Measurements from ENCODE around the gene CARM1.

CARM1 gene

DNA sequence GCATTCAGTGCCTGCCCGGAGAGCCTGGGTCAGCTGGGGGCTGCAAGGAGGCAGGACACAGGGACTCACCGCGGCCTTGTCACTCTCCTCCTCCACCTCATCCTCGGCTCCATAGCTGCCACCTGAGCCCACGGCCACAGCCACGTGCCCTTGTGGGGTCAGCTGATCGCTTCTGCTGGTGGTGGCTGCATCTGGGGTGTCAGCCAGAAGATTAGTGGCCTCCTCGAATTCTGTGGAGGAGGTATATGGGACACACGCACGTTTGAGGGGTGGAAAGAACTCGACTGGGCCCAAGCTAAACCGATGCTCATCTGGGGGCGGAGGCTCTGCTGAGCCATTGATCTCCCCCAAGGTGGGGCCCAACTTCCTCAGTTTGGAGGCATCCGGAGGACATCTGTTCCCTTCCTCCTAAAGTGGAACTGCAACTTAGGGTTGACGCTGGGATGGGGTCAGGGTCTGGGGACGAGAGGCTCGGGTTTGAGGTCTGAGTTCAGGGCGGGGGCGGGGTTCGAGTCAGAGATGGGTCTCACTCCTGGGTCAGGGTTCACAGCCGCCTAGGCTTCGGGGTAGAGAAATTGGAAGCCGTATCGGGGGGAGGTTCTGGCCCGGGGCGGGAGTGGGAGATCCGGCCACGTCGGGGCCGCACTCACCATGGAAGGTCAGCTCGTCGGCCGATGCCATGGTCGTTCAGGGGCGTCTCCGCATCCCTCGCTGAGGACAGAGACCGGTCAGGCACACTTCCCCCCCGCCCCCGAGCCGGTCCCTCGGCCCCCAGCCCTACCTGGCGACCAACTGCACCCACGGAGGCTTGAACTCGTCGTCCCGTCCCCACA, 56.6 kb downstream of the CARM1 start:
- Histone ChIP-seq H3K27ac (ENCODE audit: low read depth, low read length) (no peak overlapping the region; the same call in 1 of the 2 replicates), H3K36me3 (ENCODE audit: low read length) (no peaks in the 10 kb centered on the region)

DNA sequence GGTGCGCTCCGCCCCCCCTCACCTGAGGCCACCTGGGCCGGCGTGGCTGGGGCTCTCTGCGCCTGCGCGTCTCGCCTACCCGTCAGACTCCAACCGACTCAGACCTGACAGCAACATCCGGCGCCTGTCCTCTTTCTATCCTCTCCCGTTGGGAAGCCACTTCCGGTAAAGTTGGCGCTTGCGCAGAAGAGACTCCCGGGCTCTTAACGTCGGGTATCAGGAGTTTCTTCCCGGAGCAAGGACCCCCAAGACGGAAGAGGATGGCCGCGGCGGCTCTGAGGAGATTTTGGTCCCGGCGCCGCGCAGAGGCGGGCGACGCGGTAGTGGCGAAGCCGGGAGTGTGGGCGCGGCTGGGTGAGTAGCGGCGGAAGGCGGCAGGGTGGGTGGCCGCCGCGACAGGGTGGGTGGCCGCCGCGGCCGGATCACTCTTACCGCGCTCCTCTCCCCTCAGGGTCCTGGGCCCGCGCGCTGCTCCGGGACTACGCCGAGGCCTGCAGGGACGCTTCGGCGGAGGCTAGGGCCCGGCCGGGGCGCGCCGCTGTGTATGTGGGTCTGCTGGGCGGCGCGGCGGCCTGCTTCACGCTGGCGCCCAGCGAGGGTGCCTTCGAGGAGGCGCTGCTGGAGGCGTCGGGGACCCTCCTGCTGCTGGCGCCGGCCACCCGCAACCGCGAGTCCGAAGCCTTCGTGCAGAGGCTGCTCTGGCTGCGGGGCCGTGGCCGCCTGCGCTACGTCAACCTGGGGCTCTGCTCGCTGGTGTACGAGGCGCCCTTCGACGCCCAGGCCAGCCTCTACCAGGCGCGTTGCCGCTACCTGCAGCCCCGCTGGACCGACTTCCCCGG, 57.4 kb downstream of the CARM1 start, which contains the start of the genes TIMM29 and YIPF2:
TSS of gene TIMM29 (plus strand) at position 249 of the 839 bp plus-strand sequence. CDS start at position 261, 12 bp downstream.
TSS of gene YIPF2 (minus strand) at position 77 of the 839 bp plus-strand sequence. CDS start 229 bp downstream, outside the sequence.
- H3F3A ChIP-seq (ENCODE audit: insufficient read depth) = 0 out of 2 replicates have a peak, but pooled peaks cover 3% of the 10 kb centered on the region
- H3K9me3 ChIP-seq (ENCODE audit: insufficient read depth, low read length) = no peaks in the 10 kb centered on the region
- peak within 1 kb of the TSS; percentile 55 for H2AFZ ChIP-seq (ENCODE audit: low read depth, low read length, severe bottlenecking)
- H3K9me2 ChIP-seq (replicated peaks; ENCODE audit: insufficient read depth, low read length) = no peaks in the 10 kb centered on the region
- TF ChIP-seq EZH2phosphoT487 (conservative IDR thresholded peaks at IDR 0.05; ENCODE audit: low read length) = no peak
- TF ChIP-seq, protein P1, sequence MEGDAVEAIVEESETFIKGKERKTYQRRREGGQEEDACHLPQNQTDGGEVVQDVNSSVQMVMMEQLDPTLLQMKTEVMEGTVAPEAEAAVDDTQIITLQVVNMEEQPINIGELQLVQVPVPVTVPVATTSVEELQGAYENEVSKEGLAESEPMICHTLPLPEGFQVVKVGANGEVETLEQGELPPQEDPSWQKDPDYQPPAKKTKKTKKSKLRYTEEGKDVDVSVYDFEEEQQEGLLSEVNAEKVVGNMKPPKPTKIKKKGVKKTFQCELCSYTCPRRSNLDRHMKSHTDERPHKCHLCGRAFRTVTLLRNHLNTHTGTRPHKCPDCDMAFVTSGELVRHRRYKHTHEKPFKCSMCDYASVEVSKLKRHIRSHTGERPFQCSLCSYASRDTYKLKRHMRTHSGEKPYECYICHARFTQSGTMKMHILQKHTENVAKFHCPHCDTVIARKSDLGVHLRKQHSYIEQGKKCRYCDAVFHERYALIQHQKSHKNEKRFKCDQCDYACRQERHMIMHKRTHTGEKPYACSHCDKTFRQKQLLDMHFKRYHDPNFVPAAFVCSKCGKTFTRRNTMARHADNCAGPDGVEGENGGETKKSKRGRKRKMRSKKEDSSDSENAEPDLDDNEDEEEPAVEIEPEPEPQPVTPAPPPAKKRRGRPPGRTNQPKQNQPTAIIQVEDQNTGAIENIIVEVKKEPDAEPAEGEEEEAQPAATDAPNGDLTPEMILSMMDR (IDR thresholded peaks at IDR 0.05; ENCODE audit: insufficient read depth, low read length, poor library complexity, severe bottlenecking) = no peak
- H3K27ac ChIP-seq (ENCODE audit: low read depth, low read length) = peak within 1 kb of the TSS; percentile 44
- peaks cover 33% of the 10 kb centered on the region for H3K79me2 ChIP-seq (ENCODE audit: insufficient read depth, low read length)
- H3K36me3 ChIP-seq (ENCODE audit: low read length) = no peaks in the 10 kb centered on the region
- peak within 1 kb of the TSS; percentile 70 for H3K4me2 ChIP-seq (ENCODE audit: low read depth, low read length, poor library complexity, severe bottlenecking)
- no peaks in the 10 kb centered on the region; the same call in 1 of the 2 replicates for H4K20me1 ChIP-seq (ENCODE audit: low read depth, low read length)
- peak within 1 kb of the TSS; percentile 82 for H3K4me3 ChIP-seq (ENCODE audit: insufficient read depth, low read length, poor library complexity, severe bottlenecking)
- H3K9ac ChIP-seq (ENCODE audit: low read length) = peak within 1 kb of the TSS; percentile 74
- no peaks in the 10 kb centered on the region for H3K27me3 ChIP-seq (ENCODE audit: low read length)

More for the DNA sequence above, 56.6 kb downstream of the CARM1 start:
- Histone ChIP-seq H3K9me2 (replicated peaks; ENCODE audit: insufficient read depth, low read length) (no peaks in the 10 kb centered on the region), H3K4me3 (ENCODE audit: insufficient read depth, low read length, poor library complexity, severe bottlenecking) (peak overlapping the region; percentile 82), H2AFZ (ENCODE audit: low read depth, low read length, severe bottlenecking) (peak overlapping the region; percentile 55), H3K9ac (ENCODE audit: low read length) (peak overlapping the region; percentile 74), H3K79me2 (ENCODE audit: insufficient read depth, low read length) (peaks cover 30% of the 10 kb centered on the region), H3K27me3 (ENCODE audit: low read length) (no peaks in the 10 kb centered on the region), H4K20me1 (ENCODE audit: low read depth, low read length) (no peaks in the 10 kb centered on the region; the same call in 1 of the 2 replicates), H3K4me2 (ENCODE audit: low read depth, low read length, poor library complexity, severe bottlenecking) (peak overlapping the region; percentile 70), H3F3A (ENCODE audit: insufficient read depth) (0 out of 2 replicates have a peak, but pooled peaks cover 3% of the 10 kb centered on the region), H3K9me3 (ENCODE audit: insufficient read depth, low read length) (no peaks in the 10 kb centered on the region)
- TF ChIP-seq, protein P1 (IDR thresholded peaks at IDR 0.05; ENCODE audit: insufficient read depth, low read length, poor library complexity, severe bottlenecking) = no peak
- no peak for TF ChIP-seq EZH2phosphoT487 (conservative IDR thresholded peaks at IDR 0.05; ENCODE audit: low read length)

GRCh38 chr19:10929402-10929794, 58.0 kb downstream of the CARM1 start:
- Histone ChIP-seq H3K27me3 (ENCODE audit: low read length) (no peaks in the 10 kb centered on the region), H3K9me3 (ENCODE audit: insufficient read depth, low read length) (no peaks in the 10 kb centered on the region), H3K79me2 (ENCODE audit: insufficient read depth, low read length) (peaks cover 33% of the 10 kb centered on the region), H3K4me2 (ENCODE audit: low read depth, low read length, poor library complexity, severe bottlenecking) (peak overlapping the region; percentile 70), H2AFZ (ENCODE audit: low read depth, low read length, severe bottlenecking) (peak overlapping the region; percentile 55), H3K27ac (ENCODE audit: low read depth, low read length) (0 out of 2 replicates have a peak overlapping the region, but pooled peaks have one; percentile 44), H3F3A (ENCODE audit: insufficient read depth) (peaks cover 3% of the 10 kb centered on the region; the same call in 1 of the 2 replicates), H3K36me3 (ENCODE audit: low read length) (no peaks in the 10 kb centered on the region), H3K9me2 (replicated peaks; ENCODE audit: insufficient read depth, low read length) (no peaks in the 10 kb centered on the region), H4K20me1 (ENCODE audit: low read depth, low read length) (no peaks in the 10 kb centered on the region; the same call in 1 of the 2 replicates), H3K9ac (ENCODE audit: low read length) (peak overlapping the region; percentile 74), H3K4me3 (ENCODE audit: insufficient read depth, low read length, poor library complexity, severe bottlenecking) (peak overlapping the region; percentile 82)
- TF ChIP-seq, protein P1 (IDR thresholded peaks at IDR 0.05; ENCODE audit: insufficient read depth, low read length, poor library complexity, severe bottlenecking) = no peak
- no peak for TF ChIP-seq EZH2phosphoT487 (conservative IDR thresholded peaks at IDR 0.05; ENCODE audit: low read length)

Data from SU-DHL-6 (cell line).